Immature natural killer cell (primary cell): ENCODE data around the gene DNAJC1. TPM values are rescaled to one million over a fixed set of nuclear protein-coding genes. Genes with fewer than 3 reads are reported as not detected.
"Not testable (repeated sequence)": the region's sequence is repeated elsewhere in the genome, so short reads cannot be mapped to it uniquely, and the experiment has no call there.

Experiments used
- DNase-seq, 3 donors: peaks; one replicate each; pipeline ENCODE4 v3.0.0; 2022; ENCODE audit warnings: mixed read lengths in 1 of 3
- H3K27ac Mint-ChIP-seq, 6 donors: one replicate each; pipeline ENCODE4 v1.8.0; 2020; ENCODE audit warnings: mixed read lengths in 6 of 6, mild to moderate bottlenecking in 5 of 6, inconsistent platforms in 4 of 6, moderate library complexity in 3 of 6
- H3K27me3 Mint-ChIP-seq, 3 donors: one replicate each; pipeline ENCODE4 v1.8.0; 2020 to 2021; ENCODE audit warnings: low read depth in 3 of 3, mild to moderate bottlenecking in 3 of 3, mixed read lengths in 3 of 3, moderate library complexity in 3 of 3, inconsistent platforms in 1 of 3
- H3K36me3 Mint-ChIP-seq, 3 donors: one replicate each; pipeline ENCODE4 v1.8.0; 2020; ENCODE audit warnings: mixed read lengths in 3 of 3, inconsistent platforms in 2 of 3, mild to moderate bottlenecking in 2 of 3
- H3K4me1 Mint-ChIP-seq, 2 donors: one replicate each; pipeline ENCODE4 v1.8.0; 2020; ENCODE audit warnings: inconsistent platforms in 2 of 2, mild to moderate bottlenecking in 2 of 2, mixed read lengths in 2 of 2, moderate library complexity in 1 of 2
- H3K4me3 Mint-ChIP-seq, 5 donors: one replicate each; pipeline ENCODE4 v1.8.0; 2020; ENCODE audit warnings: mild to moderate bottlenecking in 5 of 5, mixed read lengths in 5 of 5, inconsistent platforms in 3 of 5, moderate library complexity in 3 of 5
- H3K9me3 Mint-ChIP-seq, 6 donors: one replicate each; pipeline ENCODE4 v1.8.0; 2020; ENCODE audit warnings: mild to moderate bottlenecking in 6 of 6, mixed read lengths in 6 of 6, inconsistent platforms in 4 of 6, moderate library complexity in 3 of 6
- polyA plus RNA-seq, 3 donors: library from polyadenylated mRNA; unstranded; fragments of 300-500 nt; fragmentation: Illumina TruSeq; gene quantifications; one replicate each; pipeline ENCODE4 v1.2.3, GENCODE V29; 2021

Gene DNAJC1
- polyA plus RNA-seq, 3 donors from 2014 or later, result 25.6 to 69.3 (median 67.4) TPM

DNA sequence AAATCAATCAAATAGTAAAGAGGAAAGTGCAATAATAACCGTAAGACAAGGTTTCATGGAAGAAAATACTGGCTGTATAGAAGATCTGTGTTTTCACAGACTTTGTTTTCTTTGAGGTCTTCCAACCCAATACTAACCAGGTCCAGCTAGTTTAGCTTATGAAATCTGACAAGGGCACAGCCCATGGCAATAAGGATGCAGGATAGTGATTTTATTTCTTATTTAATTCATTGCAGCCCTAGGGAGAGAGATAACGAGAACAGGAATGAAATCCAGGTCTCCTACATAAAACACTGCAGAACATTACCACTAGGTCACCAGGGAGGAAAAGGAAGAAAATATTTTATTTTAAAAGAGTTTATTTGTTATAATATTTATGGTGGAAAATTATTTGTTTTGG lies 145.1 kb downstream of the DNAJC1 start:
- peaks cover 18 to 35% of the 10 kb centered on the region in 2 donors for H3K4me1 Mint-ChIP-seq
- H3K27me3 Mint-ChIP-seq, result peaks cover 0 to 6% (median 0%) of the 10 kb centered on the region in 3 donors
- no peak overlapping the region for H3K27ac Mint-ChIP-seq
- H3K9me3 Mint-ChIP-seq, result no peaks in the 10 kb centered on the region
- H3K36me3 Mint-ChIP-seq, result peaks cover 9 to 30% (median 11%) of the 10 kb centered on the region in 3 donors
- DNase-seq, result no peak
- H3K4me3 Mint-ChIP-seq, result no peak overlapping the region

DNA sequence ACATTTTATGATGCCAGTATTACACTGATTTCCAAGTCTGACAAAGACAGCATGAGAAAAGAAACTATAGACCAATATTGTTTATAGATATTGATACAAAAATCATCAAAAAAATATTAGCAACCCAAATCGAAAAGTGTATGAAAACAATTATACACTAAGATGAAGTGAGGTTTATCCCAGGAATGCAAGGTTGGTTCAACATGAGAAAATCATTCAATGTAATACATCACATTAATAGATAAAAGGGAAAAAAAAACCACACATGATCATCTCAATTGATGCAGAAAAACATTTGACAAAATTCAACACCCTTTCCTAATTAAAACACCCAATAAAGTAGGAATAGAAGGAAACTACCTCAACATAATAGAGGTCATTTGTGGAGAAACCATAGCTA lies 153.9 kb downstream of the DNAJC1 start:
- peaks cover 0 to 1% (median 0%) of the 10 kb centered on the region in 3 donors for H3K27me3 Mint-ChIP-seq
- DNase-seq, result no peak
- peaks cover 9 to 28% (median 20%) of the 10 kb centered on the region in 6 donors for H3K9me3 Mint-ChIP-seq
- H3K36me3 Mint-ChIP-seq, result peaks cover 43 to 53% (median 45%) of the 10 kb centered on the region in 3 donors
- H3K27ac Mint-ChIP-seq, result no peak overlapping the region
- H3K4me3 Mint-ChIP-seq, result no peak overlapping the region
- peaks cover 11 to 26% of the 10 kb centered on the region in 2 donors for H3K4me1 Mint-ChIP-seq

- Mint-ChIP-seq H3K27ac (peak overlapping the region in 4 of 6 donors; percentile 1 to 51 (median 16)), H3K9me3 (peaks cover 0 to 18% (median 13%) of the 10 kb centered on the region in 6 donors), H3K4me3 (no peak overlapping the region), H3K4me1 (peaks cover 21 to 42% of the 10 kb centered on the region in 2 donors), H3K27me3 (peaks cover 0 to 4% (median 0%) of the 10 kb centered on the region in 3 donors), H3K36me3 (peaks cover 20 to 38% (median 24%) of the 10 kb centered on the region in 3 donors)
- DNase-seq, result no peak
These were observed 159.9 kb downstream of the DNAJC1 start for GRCh38 chr10:21843645-21844044.

- DNase-seq, H3K27me3 Mint-ChIP-seq, H3K4me3 Mint-ChIP-seq: not testable (repeated sequence)
- Mint-ChIP-seq H3K4me1 (peaks cover 20 to 31% of the 10 kb centered on the region in 2 donors), H3K27ac (peak overlapping the region in 1 of 6 donors; percentile 35), H3K36me3 (peaks cover 7 to 28% (median 21%) of the 10 kb centered on the region in 3 donors), H3K9me3 (peaks cover 0 to 20% (median 13%) of the 10 kb centered on the region in 6 donors)
These were observed 162.3 kb downstream of the DNAJC1 start for GRCh38 chr10:21841273-21841672.

DNA sequence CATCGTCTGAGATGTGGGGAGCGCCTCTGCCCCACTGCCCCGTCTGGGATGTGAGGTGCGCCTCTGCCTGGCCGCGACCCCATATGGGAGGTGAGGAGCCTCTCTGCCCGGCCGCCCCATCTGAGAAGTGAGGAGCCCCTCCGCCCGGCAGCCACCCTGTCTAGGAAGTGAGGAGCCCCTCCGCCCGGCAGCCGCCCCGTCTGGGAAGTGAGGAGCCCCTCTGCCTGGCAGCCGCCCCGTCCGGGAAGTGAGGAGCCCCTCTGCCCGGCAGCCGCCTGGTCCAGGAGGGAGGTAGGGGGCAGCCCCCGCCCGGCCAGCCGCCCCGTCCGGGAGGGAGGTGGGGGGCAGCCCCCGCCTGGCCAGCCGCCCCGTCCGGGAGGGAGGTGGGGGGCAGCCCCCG lies 166.0 kb downstream of the DNAJC1 start:
- not testable (repeated sequence) for H3K4me3 Mint-ChIP-seq, DNase-seq, H3K27me3 Mint-ChIP-seq, H3K27ac Mint-ChIP-seq
- peaks cover 16 to 18% of the 10 kb centered on the region in 2 donors for H3K4me1 Mint-ChIP-seq
- H3K9me3 Mint-ChIP-seq, result peaks cover 10 to 46% (median 35%) of the 10 kb centered on the region in 6 donors
- H3K36me3 Mint-ChIP-seq, result peaks cover 17 to 50% (median 42%) of the 10 kb centered on the region in 3 donors

DNA sequence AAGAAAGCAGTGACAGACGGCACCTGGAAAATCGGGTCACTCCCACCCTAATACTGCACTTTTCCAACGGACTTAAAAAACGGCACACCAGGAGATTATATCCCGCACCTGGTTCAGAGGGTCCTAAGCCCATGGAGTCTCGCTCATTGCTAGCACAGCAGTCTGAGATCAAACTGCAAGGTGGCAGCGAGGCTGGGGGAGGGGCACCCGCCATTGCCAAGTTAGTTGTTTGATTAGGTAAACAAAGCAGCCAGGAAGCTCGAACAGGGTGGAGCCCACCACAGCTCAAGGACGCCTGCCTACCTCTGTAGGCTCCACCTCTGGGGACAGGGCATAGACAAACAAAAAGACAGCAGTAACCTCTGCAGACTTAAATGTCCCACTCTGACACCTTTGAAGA lies 169.0 kb downstream of the DNAJC1 start:
- not testable (repeated sequence) for H3K27ac Mint-ChIP-seq, H3K27me3 Mint-ChIP-seq, H3K4me3 Mint-ChIP-seq, DNase-seq
- Mint-ChIP-seq H3K9me3 (peaks cover 23 to 58% (median 47%) of the 10 kb centered on the region in 6 donors), H3K4me1 (peaks cover 13 to 14% of the 10 kb centered on the region in 2 donors), H3K36me3 (peaks cover 40 to 66% (median 61%) of the 10 kb centered on the region in 3 donors)

GRCh38 chr10:21832821-21833130 lies 170.8 kb downstream of the DNAJC1 start:
- Mint-ChIP-seq H3K27me3 (peaks cover 0 to 3% (median 3%) of the 10 kb centered on the region in 3 donors), H3K9me3 (peaks cover 32 to 60% (median 51%) of the 10 kb centered on the region in 6 donors), H3K27ac (no peak overlapping the region), H3K36me3 (peaks cover 42 to 72% (median 58%) of the 10 kb centered on the region in 3 donors), H3K4me3 (no peak overlapping the region), H3K4me1 (peaks cover 4 to 5% of the 10 kb centered on the region in 2 donors)
- no peak for DNase-seq

GRCh38 chr10:21831986-21832820 lies 171.3 kb downstream of the DNAJC1 start:
- DNase-seq, result no peak
- peaks cover 33 to 66% (median 57%) of the 10 kb centered on the region in 6 donors for H3K9me3 Mint-ChIP-seq
- no peak overlapping the region for H3K4me3 Mint-ChIP-seq
- H3K36me3 Mint-ChIP-seq, result peaks cover 48 to 77% (median 63%) of the 10 kb centered on the region in 3 donors
- H3K4me1 Mint-ChIP-seq, result peaks cover 4 to 5% of the 10 kb centered on the region in 2 donors
- H3K27ac Mint-ChIP-seq, result no peak overlapping the region
- peaks cover 0 to 3% (median 3%) of the 10 kb centered on the region in 3 donors for H3K27me3 Mint-ChIP-seq

DNA sequence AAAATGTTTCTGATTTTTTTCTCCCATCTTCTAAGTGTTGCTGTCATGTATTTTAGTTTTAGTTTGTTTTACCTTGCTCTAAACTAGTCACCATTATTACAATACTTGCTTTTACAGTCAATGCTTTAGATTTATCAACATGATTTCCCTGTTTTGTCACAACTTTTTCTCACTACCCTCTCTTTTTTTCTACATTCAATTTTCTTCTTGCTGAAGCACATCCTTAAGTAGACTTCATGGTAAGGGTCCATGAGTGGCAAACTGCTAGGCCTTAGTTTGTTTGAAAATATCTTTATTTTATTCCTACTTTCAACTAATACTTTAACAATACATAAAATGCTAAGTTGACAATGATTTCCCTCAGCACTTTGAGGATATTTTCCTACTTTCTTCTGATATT lies 173.5 kb downstream of the DNAJC1 start:
- Mint-ChIP-seq H3K36me3 (peaks cover 49 to 81% (median 63%) of the 10 kb centered on the region in 3 donors), H3K9me3 (peaks cover 32 to 68% (median 65%) of the 10 kb centered on the region in 6 donors), H3K4me1 (peaks cover 0 to 6% of the 10 kb centered on the region in 2 donors), H3K27me3 (peaks cover 0 to 4% (median 2%) of the 10 kb centered on the region in 3 donors), H3K27ac (no peak overlapping the region), H3K4me3 (no peak overlapping the region)
- no peak for DNase-seq

DNA sequence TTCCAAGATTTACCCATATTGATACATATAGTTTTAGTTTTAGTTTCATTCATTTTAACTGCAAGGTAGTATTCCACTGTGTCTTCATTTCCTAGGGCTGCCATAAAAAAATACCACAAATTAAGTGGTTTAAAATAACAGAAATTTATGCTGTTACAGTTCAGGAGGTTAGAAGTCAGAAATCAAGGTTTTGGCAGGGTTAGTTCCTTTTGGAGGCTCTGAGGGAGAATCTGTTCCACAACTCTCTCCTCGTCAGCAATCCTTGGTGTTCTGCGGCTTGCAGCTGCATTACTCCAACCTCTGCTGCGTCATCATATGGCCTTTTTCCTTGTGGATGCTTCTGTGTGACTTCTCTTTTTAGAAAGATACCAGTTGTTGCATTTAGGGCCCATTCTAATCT lies 176.2 kb downstream of the DNAJC1 start:
- Mint-ChIP-seq H3K27ac (no peak overlapping the region), H3K27me3 (peaks cover 0 to 6% (median 2%) of the 10 kb centered on the region in 3 donors), H3K4me3 (no peak overlapping the region), H3K9me3 (peaks cover 29 to 55% (median 51%) of the 10 kb centered on the region in 6 donors), H3K4me1 (peaks cover 0 to 13% of the 10 kb centered on the region in 2 donors), H3K36me3 (peaks cover 47 to 64% (median 53%) of the 10 kb centered on the region in 3 donors)
- DNase-seq, result no peak

GRCh38 chr10:21826725-21827124 lies 176.8 kb downstream of the DNAJC1 start:
- peaks cover 41 to 58% (median 51%) of the 10 kb centered on the region in 3 donors for H3K36me3 Mint-ChIP-seq
- H3K9me3 Mint-ChIP-seq, result peaks cover 29 to 53% (median 50%) of the 10 kb centered on the region in 6 donors
- H3K4me1 Mint-ChIP-seq, result peaks cover 0 to 13% of the 10 kb centered on the region in 2 donors
- no peak overlapping the region for H3K4me3 Mint-ChIP-seq
- H3K27me3 Mint-ChIP-seq, result peaks cover 0 to 6% (median 2%) of the 10 kb centered on the region in 3 donors
- H3K27ac Mint-ChIP-seq, result no peak overlapping the region
- no peak for DNase-seq

- Mint-ChIP-seq H3K4me3 (no peak overlapping the region), H3K27ac (peak overlapping the region in 1 of 6 donors; percentile 8), H3K9me3 (peaks cover 22 to 44% (median 42%) of the 10 kb centered on the region in 6 donors), H3K36me3 (peaks cover 33 to 49% (median 40%) of the 10 kb centered on the region in 3 donors), H3K4me1 (peaks cover 0 to 13% of the 10 kb centered on the region in 2 donors), H3K27me3 (peaks cover 0 to 6% (median 1%) of the 10 kb centered on the region in 3 donors)
- no peak for DNase-seq
These were observed 178.2 kb downstream of the DNAJC1 start for GRCh38 chr10:21825345-21825744.

DNA sequence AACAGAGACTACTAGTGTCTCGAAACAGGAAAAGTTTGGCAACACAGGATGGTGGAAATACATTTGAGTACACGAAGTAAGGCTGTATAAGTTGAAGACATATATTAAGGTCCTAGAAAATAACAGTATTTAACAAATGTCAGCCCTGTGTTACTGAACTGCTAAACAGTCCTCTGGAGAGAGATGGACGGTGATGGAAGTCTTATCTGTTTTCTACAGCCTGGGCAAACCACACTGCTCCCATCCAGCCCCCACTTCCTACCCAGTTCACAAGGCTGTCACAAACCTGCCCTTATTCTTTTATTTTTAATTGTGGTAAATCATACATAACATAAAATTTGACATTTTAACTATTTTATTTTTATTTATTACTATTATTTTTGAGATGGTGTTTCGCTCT lies 179.1 kb downstream of the DNAJC1 start:
- H3K4me1 Mint-ChIP-seq, result peaks cover 0 to 13% of the 10 kb centered on the region in 2 donors
- DNase-seq, result no peak
- no peak overlapping the region for H3K4me3 Mint-ChIP-seq
- H3K9me3 Mint-ChIP-seq, result peaks cover 17 to 35% (median 33%) of the 10 kb centered on the region in 6 donors
- H3K27ac Mint-ChIP-seq, result no peak overlapping the region
- H3K36me3 Mint-ChIP-seq, result peaks cover 25 to 41% (median 31%) of the 10 kb centered on the region in 3 donors
- peaks cover 0 to 6% (median 0%) of the 10 kb centered on the region in 3 donors for H3K27me3 Mint-ChIP-seq

DNA sequence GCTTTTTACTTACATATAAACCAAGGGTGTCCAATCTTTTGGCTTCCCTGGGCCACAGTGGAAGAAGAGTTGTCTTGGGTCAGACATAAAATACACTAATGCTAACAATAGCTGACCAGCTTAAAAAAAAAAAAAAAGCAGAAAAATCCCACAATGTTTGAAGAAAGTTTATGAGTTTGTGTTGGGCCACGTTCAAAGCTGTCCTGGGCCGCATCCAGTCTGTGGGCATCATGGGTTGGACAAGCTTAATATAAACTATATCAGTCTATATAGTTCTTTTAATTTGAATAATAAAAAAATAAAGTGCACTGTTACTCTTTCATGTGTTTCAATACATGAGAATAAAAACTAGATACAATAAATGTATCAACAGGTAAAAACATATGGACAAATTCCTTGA lies 179.9 kb downstream of the DNAJC1 start:
- no peak for DNase-seq
- Mint-ChIP-seq H3K36me3 (peaks cover 25 to 37% (median 31%) of the 10 kb centered on the region in 3 donors), H3K27ac (no peak overlapping the region), H3K4me1 (peaks cover 0 to 13% of the 10 kb centered on the region in 2 donors), H3K27me3 (peaks cover 0 to 6% (median 0%) of the 10 kb centered on the region in 3 donors), H3K9me3 (peaks cover 12 to 31% (median 28%) of the 10 kb centered on the region in 6 donors), H3K4me3 (no peak overlapping the region)
